Mammary epithelial cell (primary cell): ENCODE results near the gene ERC1.

ENCODE experiments used
- EZH2 ChIP-seq: IDR thresholded peaks from 2 replicates; pipeline ENCODE4 v1.6.1; 2012; ENCODE audit warnings: low read length, inconsistent platforms, borderline replicate concordance
- TF ChIP-seq, protein P1 (sequence below), 2 donors: IDR thresholded peaks in 1 of 2; conservative IDR thresholded peaks in 1 of 2; 2 replicates each; pipeline ENCODE4 v1.5.1; 2011 to 2012; ENCODE audit warnings: inconsistent platforms in 2 of 2, low read length in 2 of 2, mild to moderate bottlenecking in 2 of 2, control low read depth in 1 of 2, low read depth in 1 of 2; ENCODE audit not compliant: insufficient read depth in 1 of 2; ENCODE audit errors: extremely low read depth in 1 of 2

DNA sequence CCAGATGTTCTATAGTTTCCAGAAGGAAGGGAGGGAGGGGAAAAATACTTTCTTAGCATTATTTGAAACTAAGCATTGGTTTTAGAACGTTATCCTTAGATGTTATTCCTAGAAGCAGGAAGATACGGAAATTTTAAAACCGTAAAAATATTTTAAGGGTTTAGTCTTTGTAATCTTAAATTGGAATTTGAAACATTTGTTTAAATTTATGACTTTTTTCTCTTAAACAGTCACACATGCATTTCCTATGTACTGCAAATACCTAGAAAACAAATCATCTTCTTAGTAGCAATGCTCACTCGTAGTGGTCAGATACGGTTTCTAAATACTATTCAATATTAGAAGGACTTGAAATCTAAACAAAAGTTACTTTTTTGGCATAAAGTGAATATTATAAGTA lies 282.0 kb downstream of the ERC1 start:
- no peak for TF ChIP-seq EZH2
- TF ChIP-seq, protein P1, sequence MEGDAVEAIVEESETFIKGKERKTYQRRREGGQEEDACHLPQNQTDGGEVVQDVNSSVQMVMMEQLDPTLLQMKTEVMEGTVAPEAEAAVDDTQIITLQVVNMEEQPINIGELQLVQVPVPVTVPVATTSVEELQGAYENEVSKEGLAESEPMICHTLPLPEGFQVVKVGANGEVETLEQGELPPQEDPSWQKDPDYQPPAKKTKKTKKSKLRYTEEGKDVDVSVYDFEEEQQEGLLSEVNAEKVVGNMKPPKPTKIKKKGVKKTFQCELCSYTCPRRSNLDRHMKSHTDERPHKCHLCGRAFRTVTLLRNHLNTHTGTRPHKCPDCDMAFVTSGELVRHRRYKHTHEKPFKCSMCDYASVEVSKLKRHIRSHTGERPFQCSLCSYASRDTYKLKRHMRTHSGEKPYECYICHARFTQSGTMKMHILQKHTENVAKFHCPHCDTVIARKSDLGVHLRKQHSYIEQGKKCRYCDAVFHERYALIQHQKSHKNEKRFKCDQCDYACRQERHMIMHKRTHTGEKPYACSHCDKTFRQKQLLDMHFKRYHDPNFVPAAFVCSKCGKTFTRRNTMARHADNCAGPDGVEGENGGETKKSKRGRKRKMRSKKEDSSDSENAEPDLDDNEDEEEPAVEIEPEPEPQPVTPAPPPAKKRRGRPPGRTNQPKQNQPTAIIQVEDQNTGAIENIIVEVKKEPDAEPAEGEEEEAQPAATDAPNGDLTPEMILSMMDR (conservative IDR thresholded peaks at IDR 0.05 in 1 of 2, IDR thresholded peaks at IDR 0.05 in 1 of 2; ENCODE audit: extremely low read depth in 1 of 2, insufficient read depth in 1 of 2, low read depth in 1 of 2, low read length in 2 of 2) = no peak
